Loucy (cell line): ENCODE results near the gene OR4D1.
A peak's percentile ranks its signal among the peaks of the same experiment; 100 is the strongest.

ENCODE experiments used
- H2AFZ ChIP-seq: fragments of 200-600 bp; sonication (generic); 2 replicates; pipeline ENCODE4 v1.6.0; 2016; ENCODE audit warnings: antibody characterized with exemption, mild to moderate bottlenecking, low read length, moderate library complexity
- H3F3A ChIP-seq: fragments of 200-600 bp; 2 replicates; pipeline ENCODE4 v1.6.0; 2016; ENCODE audit warnings: antibody characterized with exemption, low read depth, mild to moderate bottlenecking
- H3K27me3 ChIP-seq: fragments of 200-600 bp; sonication (generic); 2 replicates; pipeline ENCODE4 v1.6.1; 2014; ENCODE audit warnings: low read length, mild to moderate bottlenecking; ENCODE audit not compliant: insufficient read depth, poor library complexity, severe bottlenecking
- H3K36me3 ChIP-seq: fragments of 200-600 bp; sonication (generic); 2 replicates; pipeline ENCODE4 v1.6.1; 2016; ENCODE audit warnings: low read length; ENCODE audit not compliant: insufficient read depth
- H3K4me1 ChIP-seq: fragments of 200-600 bp; sonication (generic); 2 replicates; pipeline ENCODE4 v1.5.1; 2014; ENCODE audit warnings: low read length, mild to moderate bottlenecking; ENCODE audit not compliant: insufficient read depth, poor library complexity, severe bottlenecking
- H3K4me2 ChIP-seq: fragments of 200-600 bp; sonication (generic); 2 replicates; pipeline ENCODE4 v1.6.0; 2014; ENCODE audit warnings: antibody characterized with exemption, low read length, low read depth, mild to moderate bottlenecking; ENCODE audit not compliant: poor library complexity, severe bottlenecking
- H3K4me3 ChIP-seq: fragments of 200-600 bp; sonication (generic); 2 replicates; pipeline ENCODE4 v1.5.1; 2014; ENCODE audit warnings: low read length, mild to moderate bottlenecking, mixed read lengths; ENCODE audit not compliant: poor library complexity, severe bottlenecking
- H3K79me2 ChIP-seq: fragments of 200-600 bp; sonication (generic); 2 replicates; pipeline ENCODE4 v1.6.1; 2014; ENCODE audit warnings: low read length; ENCODE audit not compliant: insufficient read depth
- H3K9ac ChIP-seq: fragments of 200-600 bp; sonication (generic); 2 replicates; pipeline ENCODE4 v1.6.0; 2014; ENCODE audit warnings: mild to moderate bottlenecking, low read depth, low read length, moderate library complexity; ENCODE audit not compliant: poor library complexity, severe bottlenecking
- H3K9me2 ChIP-seq: fragments of 200-600 bp; sonication (generic); replicated peaks from 2 replicates; pipeline ENCODE4 v1.6.1; 2016; ENCODE audit warnings: low read depth, low read length, mixed read lengths
- H3K9me3 ChIP-seq: fragments of 200-600 bp; sonication (generic); 2 replicates; pipeline ENCODE4 v1.6.1; 2014; ENCODE audit warnings: mild to moderate bottlenecking, antibody characterized with exemption, low read length, low read depth; ENCODE audit not compliant: insufficient read depth
- H4K20me1 ChIP-seq: fragments of 200-600 bp; sonication (generic); 2 replicates; pipeline ENCODE4 v1.6.0; 2014; ENCODE audit warnings: antibody characterized with exemption, low read length, mild to moderate bottlenecking; ENCODE audit not compliant: insufficient read depth, poor library complexity, severe bottlenecking
- EZH2phosphoT487 ChIP-seq: fragments of 200-600 bp; IDR thresholded peaks from 2 replicates; pipeline ENCODE4 v1.6.1; 2018; ENCODE audit warnings: antibody characterized with exemption, mild to moderate bottlenecking, moderate library complexity, borderline replicate concordance
- TF ChIP-seq, protein P1 (sequence below): fragments of 200-600 bp; sonication (generic); conservative IDR thresholded peaks from 2 replicates; pipeline ENCODE4 v1.5.1; 2014; ENCODE audit warnings: mild to moderate bottlenecking, antibody characterized with exemption, low read length

The OR4D1 gene

GRCh38 chr17:58111676-58112075, 36.5 kb upstream of the OR4D1 start:
- Histone ChIP-seq H3K79me2 (no peaks in the 10 kb centered on the region), H3K4me3 (no peak overlapping the region), H3K4me1 (no peaks in the 10 kb centered on the region), H3F3A (no peaks in the 10 kb centered on the region), H2AFZ (no peak overlapping the region), H3K9me3 (no peaks in the 10 kb centered on the region), H3K9me2 (no peaks in the 10 kb centered on the region), H3K4me2 (no peak overlapping the region), H4K20me1 (no peaks in the 10 kb centered on the region), H3K36me3 (no peaks in the 10 kb centered on the region), H3K9ac (no peak overlapping the region), H3K27me3 (no peaks in the 10 kb centered on the region)
- no peak for TF ChIP-seq EZH2phosphoT487
- TF ChIP-seq, protein P1, sequence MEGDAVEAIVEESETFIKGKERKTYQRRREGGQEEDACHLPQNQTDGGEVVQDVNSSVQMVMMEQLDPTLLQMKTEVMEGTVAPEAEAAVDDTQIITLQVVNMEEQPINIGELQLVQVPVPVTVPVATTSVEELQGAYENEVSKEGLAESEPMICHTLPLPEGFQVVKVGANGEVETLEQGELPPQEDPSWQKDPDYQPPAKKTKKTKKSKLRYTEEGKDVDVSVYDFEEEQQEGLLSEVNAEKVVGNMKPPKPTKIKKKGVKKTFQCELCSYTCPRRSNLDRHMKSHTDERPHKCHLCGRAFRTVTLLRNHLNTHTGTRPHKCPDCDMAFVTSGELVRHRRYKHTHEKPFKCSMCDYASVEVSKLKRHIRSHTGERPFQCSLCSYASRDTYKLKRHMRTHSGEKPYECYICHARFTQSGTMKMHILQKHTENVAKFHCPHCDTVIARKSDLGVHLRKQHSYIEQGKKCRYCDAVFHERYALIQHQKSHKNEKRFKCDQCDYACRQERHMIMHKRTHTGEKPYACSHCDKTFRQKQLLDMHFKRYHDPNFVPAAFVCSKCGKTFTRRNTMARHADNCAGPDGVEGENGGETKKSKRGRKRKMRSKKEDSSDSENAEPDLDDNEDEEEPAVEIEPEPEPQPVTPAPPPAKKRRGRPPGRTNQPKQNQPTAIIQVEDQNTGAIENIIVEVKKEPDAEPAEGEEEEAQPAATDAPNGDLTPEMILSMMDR: no peak

DNA sequence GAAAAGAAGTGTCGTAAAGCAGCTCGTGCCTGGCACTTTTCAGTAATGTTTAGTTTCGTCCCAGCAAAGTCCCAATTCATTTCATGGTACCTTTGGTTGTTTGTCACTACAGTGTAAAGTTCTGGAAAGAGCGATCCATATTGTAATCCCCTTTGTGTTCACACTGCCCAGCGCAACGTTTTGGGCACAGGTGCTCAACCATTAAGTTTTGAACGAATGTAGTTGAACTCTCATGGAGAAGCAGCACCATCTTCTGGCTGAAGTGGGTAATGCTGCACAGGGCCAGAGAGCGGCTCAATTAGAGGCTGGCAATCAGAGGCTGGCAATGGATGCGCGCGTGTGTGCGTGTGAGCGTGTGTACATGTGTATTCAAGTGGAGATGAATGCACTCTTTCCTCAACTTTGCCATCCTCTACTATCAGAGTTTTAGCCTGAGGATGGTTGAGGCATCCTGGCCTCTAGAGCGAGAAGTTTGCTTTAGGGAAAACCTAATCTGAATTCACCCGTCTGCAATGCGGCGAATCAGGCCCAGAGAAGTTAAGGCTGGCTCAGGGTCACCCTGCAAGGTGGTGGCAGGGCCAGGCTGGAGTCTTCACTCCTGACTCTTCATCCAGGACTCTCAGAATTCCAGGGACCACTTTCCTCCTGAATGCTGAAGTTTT, 35.1 kb upstream of the OR4D1 start:
- H4K20me1 ChIP-seq: no peaks in the 10 kb centered on the region
- TF ChIP-seq EZH2phosphoT487: no peak
- TF ChIP-seq, protein P1: peak; percentile 96
- no peaks in the 10 kb centered on the region for H3K9me2 ChIP-seq
- H3K4me2 ChIP-seq: peak overlapping the region; percentile 16
- no peaks in the 10 kb centered on the region for H3K36me3 ChIP-seq
- no peak overlapping the region for H2AFZ ChIP-seq
- H3K9me3 ChIP-seq: no peaks in the 10 kb centered on the region
- H3K79me2 ChIP-seq: no peaks in the 10 kb centered on the region
- H3K27me3 ChIP-seq: no peaks in the 10 kb centered on the region
- no peak overlapping the region for H3K9ac ChIP-seq
- no peaks in the 10 kb centered on the region for H3F3A ChIP-seq
- no peaks in the 10 kb centered on the region for H3K4me1 ChIP-seq
- H3K4me3 ChIP-seq: no peak overlapping the region

DNA sequence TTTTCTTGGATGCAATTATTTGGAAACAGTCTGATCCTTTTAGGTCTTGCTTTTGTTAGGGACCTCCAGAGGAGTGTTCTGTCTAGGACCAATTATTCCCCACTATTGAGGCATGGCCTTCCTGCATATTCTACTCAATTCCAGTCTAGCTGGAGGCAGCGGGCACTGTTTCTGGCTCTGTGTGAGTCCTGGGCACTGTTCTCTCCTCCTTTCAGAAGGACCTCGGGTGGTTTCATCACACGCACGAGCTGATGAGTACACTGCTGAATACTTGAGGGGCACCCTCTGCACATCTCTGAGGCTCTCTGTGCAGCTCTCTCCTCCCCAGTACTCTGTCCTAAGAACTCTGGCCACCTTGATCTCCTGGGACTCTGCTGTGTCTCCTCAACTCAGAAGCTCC, 34.2 kb upstream of the OR4D1 start:
- Histone ChIP-seq H3K4me2 (no peak overlapping the region), H3K27me3 (no peaks in the 10 kb centered on the region), H4K20me1 (no peaks in the 10 kb centered on the region), H3K9me2 (no peaks in the 10 kb centered on the region), H3K4me3 (no peak overlapping the region), H3K9me3 (no peaks in the 10 kb centered on the region), H3K9ac (no peak overlapping the region), H3K36me3 (no peaks in the 10 kb centered on the region), H3K79me2 (no peaks in the 10 kb centered on the region), H3F3A (no peaks in the 10 kb centered on the region), H3K4me1 (no peaks in the 10 kb centered on the region), H2AFZ (no peak overlapping the region)
- no peak for TF ChIP-seq EZH2phosphoT487
- TF ChIP-seq, protein P1: no peak
